HS-27A (cell line): ENCODE measurements around the gene ARHGAP27.

Experiments
- DNase-seq: peaks from one replicate; pipeline ENCODE4 v3.0.0-alpha.2; 2012; ENCODE audit warnings: low read depth, missing footprints

Gene ARHGAP27

GRCh38 chr17:45405250-45406086 is 27.2 kb downstream of the ARHGAP27 start:
- DNase-seq, result no peak

DNA sequence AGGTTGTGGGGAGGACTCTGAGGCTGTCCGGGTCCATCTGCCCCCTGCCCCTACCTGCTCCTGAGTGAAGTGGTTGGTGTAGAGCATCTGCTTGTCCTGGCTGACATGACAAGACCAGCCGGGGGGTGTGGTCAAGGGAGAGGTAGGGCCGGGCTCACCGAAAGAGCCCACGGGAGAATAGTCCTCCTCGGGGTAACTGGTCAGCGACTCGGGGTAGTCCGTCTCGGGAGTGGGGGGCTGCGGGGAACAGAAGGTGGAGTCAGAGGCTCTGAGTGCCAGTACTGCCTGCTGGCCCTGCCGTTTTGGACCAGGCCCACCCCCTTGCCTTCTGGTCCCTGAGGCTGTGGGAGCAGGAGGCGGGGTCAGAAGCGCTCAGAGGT is 27.8 kb downstream of the ARHGAP27 start:
- no peak for DNase-seq

DNA sequence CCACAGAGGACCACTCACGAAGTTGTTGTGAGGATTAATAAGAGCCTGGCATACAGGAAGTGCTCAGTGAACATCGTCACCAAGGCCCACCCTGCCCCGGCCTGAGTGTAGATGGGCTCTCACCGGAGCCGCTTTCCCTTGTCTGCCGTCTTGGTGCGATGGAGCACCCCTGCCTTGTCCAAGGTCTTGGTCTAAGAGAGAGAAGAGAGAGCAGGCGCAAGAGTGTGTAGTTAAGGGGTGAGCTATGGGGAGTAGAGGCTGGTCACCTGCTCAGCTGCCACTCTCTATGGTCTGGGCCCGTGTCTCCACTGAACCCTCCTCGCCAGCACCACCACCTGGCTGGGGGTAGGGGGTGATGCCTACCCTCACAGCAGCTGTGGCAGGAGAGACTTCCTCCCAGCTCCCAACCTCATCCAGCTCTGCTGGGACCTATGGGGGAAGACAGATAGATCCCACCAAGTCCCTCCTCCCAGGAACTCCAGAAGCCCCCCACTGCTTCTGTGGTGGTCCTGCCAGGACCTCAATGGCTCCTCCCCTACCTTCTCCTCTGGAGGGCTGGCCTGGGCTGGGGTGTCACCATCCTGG is 28.7 kb downstream of the ARHGAP27 start:
- no peak for DNase-seq

DNA sequence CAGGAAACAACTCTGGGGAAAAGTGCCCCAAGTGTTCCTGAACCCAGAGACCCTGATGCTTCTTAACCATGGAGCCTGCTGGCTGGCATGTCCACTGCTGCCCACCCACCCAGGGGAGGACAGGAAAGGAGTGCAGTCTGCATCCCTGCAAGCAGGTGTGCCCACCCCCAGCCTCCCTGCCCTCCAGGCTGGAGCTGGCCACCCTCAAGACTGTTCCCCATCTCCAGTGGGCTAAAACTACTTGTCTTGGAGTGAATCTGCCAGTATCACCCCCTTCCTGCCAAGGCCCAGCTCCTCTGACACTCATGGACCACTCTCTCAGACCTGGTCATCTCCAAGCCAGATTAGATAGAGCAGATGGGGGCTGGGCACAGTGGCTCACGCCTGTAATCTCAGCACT is 29.8 kb downstream of the ARHGAP27 start:
- no peak for DNase-seq

DNA sequence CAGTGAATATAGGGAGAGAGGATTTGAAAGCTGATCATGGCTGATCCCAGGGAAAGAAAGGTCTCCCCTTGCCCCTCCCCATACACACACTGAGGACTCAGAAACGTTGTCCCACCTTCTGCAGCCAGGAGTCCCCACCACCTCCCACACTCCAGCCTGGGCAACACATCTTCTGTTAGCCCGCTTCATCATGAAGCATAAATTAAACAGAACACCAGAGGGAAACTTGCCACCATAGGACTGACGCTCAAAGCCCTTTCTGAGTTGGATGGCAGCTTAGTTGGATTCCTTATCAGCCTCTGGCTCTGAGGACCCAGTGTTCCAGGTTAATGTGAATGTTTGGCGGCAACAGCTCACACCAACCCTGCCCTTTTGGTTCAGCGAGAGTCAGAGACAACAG is 33.9 kb downstream of the ARHGAP27 start:
- no peak for DNase-seq

- DNase-seq, result no peak
Observed at GRCh38 chr17:45397796-45398195, 34.9 kb downstream of the ARHGAP27 start.

- no peak for DNase-seq
Observed at GRCh38 chr17:45396496-45397205, 36.0 kb downstream of the ARHGAP27 start.

DNA sequence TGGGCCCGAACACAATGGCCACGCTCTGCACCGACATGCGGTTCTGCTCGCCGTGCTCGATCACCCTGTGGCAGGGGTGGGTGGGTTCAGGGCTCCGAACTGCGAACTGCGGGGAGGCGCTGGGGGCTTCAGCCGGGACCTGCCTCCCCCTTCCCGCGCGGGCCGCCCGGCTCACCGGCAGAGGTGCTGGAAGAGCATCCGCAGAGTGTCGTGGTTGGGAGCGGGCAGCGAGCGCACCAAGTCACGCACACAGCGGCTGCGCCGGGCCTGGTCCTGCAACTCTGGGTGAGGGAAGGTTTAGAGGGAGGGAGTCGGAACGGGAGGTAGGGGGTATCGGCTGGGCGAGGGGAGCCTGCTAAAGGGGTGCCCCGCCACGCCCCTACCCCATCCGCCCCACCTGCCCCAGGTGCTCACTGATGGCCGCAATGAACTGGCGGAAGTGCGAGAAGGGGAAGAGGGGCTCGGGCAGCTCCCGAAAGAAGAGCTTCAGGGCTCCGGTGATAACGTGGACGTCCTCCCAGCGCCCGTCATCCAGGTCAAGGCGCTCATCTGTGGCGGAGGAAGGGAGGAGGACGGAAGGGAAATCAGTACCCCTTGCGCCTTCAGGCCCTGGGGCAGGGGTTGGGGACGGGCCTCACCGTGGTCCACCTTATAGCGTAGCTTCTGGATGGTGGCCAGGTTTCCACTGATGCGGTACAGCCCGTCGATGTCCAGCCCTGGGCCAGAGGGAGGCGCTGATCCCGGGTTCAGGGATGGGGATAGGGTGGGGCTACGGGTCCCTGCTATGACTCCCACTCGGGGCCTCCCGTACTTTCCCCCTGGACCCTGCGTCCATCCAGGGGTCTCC is 36.9 kb downstream of the ARHGAP27 start:
- DNase-seq, result no peak

- no peak for DNase-seq
Observed at GRCh38 chr17:45394913-45395568, 37.6 kb downstream of the ARHGAP27 start.

DNA sequence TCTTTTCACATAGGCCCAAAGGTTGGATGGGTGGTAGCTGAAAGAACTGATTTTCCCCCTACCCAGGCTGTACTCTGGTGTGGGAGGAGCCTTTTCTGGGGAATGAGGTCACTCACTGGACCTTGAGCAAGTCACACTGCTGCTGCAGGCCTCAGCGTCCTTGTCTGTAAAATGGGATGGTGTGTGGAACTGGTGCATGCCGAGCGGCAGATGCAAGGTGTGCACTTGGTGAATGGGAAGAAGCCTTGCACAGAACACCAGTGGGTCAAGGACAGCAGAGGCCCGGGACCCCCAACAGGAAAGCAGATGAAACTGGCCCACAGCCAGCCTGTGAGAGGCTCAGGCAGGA is 38.1 kb downstream of the ARHGAP27 start:
- no peak for DNase-seq

GRCh38 chr17:45394091-45394490 is 38.6 kb downstream of the ARHGAP27 start:
- DNase-seq, result no peak

- no peak for DNase-seq
Observed at GRCh38 chr17:45393411-45393810, 39.3 kb downstream of the ARHGAP27 start.

- DNase-seq, result no peak
Observed at GRCh38 chr17:45391918-45392317, 40.8 kb downstream of the ARHGAP27 start.

- no peak for DNase-seq
Observed at GRCh38 chr17:45391291-45391690, 41.4 kb downstream of the ARHGAP27 start.

DNA sequence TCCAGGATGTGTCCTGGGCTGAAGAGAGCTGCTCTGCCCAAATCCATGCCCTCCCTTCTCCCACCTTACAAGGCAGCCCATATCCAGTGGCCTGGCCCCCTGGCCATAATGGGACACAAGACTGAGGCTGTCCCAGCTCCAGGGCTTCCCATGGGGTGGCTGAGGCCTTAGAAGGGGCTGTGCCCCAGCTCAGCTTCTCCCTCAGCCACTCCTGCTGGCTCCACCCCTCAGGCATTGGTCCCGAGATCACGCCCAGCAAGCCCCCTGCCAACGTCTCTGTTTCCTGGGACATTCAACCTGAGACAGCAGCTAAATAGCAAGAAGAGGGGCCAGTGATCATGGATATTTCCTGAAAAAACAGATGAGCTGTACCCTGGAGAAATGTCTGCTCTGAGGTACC is 43.3 kb downstream of the ARHGAP27 start:
- DNase-seq, result no peak

- DNase-seq, result no peak
Observed at GRCh38 chr17:45388604-45389325, 43.9 kb downstream of the ARHGAP27 start.

DNA sequence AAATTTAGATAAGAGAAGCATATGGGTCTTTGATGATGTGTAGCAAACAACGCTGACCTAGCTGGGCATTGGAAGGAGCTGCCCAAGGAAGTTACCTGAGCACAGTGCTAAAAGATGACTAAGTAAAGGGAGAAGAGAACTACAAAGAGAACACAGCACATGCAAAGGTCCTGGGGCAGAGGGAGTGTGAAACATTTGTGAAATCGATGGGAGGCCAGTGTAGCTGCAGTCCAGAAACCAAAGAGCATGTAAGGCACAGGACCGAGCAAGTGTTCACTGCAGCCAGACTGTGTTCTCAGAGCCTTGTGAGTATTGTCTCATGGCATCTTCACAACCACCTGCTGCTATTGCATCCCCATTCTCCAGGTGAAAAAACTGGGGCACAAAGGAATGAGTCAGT is 44.9 kb downstream of the ARHGAP27 start:
- no peak for DNase-seq

DNA sequence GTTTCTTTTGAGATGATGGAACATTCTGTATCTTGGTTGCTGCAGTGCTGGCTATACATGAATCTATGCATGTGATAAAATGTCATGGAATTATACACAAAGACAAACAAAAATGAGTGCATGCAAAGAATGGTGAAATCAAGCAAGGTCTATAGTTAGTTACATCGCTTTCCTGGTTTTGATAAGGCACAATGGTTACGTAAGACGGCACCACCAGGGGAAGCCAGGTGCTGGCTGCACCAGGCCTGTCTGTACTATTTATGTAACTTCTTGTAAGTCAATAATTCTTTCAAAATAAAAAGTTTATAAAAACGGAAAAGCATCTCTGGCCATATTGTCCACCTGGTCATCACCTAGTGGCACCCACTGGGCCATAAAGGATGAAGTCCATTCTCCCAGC is 46.5 kb downstream of the ARHGAP27 start:
- no peak for DNase-seq

DNA sequence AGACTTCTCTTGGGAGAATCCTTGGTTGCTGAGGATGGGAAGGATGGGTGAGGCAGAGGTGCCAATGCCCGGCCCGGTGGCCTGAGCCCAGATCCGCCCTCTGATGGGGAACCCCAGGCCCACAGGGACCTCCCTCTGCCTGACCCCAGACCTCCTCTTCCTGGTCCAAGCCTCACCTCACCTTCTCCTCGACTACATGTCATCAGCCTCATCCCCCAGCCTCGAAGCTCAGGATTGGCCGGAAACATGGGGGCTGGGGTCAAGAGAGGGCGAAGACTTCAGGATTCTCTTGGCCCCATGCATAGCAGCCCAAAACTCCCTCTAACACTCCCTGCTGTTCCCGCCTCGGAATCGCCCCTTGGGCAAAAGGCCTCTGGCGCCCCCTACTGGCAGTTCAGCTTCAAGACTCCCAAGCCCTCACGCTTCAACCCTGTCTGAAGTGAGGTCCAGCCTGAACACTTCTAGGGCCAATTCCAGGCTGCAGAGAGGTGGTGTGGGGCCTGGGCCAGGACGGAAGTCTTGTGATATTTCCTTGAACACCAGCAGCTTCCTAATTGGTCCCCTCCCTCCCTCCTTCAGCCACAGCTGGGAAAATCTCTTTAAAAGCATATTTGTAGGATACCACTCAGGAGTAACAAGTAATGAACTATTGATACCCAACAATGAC is 47.2 kb downstream of the ARHGAP27 start:
- DNase-seq, result peak; percentile 69

DNA sequence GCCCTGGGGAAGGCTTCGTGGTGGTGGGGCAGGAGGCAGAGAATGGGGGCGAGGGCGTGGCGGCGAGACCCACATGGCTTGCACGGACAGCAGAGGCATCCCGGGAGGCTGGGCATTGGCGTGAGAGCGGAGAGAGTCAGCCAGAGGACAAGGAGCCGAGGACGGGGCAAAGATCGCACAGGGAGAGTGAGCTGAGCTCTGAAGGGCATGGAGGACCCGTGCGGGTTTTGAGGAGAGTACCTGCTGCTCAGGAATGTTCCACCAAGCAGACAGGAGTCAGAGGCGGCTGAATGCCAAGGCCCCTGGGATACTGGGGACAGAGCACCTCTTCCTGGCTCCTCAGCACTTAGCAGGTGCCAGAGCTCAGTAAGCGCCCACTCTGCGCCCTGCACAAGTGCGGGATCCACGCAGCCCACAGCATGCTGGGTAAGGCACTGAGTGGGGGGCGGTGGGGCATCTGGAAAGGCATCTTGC is 47.8 kb downstream of the ARHGAP27 start:
- DNase-seq, result no peak
